HAP-1 (cell line): ENCODE results near the gene ISL2.

Source experiments
- DNase-seq, 2 experiments: peaks; one replicate each; pipeline ENCODE4 v3.0.0-alpha.2; 2016 to 2020; ENCODE audit warnings: low spot score in 2 of 2
- H3K27me3 ChIP-seq: fragments of 250-450 bp; sonication (Bioruptor Pico); 2 replicates; pipeline ENCODE4 v1.5.1; 2020; ENCODE audit warnings: low read depth, mild to moderate bottlenecking, moderate library complexity
- H3K36me3 ChIP-seq: fragments of 250-450 bp; sonication (Bioruptor Pico); replicated peaks from 2 replicates; pipeline ENCODE4 v1.5.1; 2020; ENCODE audit warnings: mild to moderate bottlenecking
- H3K4me1 ChIP-seq: fragments of 250-450 bp; sonication (Bioruptor Pico); 2 replicates; pipeline ENCODE4 v1.5.1; 2020; ENCODE audit warnings: mild to moderate bottlenecking
- H3K4me3 ChIP-seq: fragments of 250-450 bp; sonication (Bioruptor Pico); 2 replicates; pipeline ENCODE4 v1.5.1; 2020; ENCODE audit warnings: mild to moderate bottlenecking, moderate library complexity
- H3K9me3 ChIP-seq: fragments of 250-450 bp; sonication (Bioruptor Pico); 2 replicates; pipeline ENCODE4 v1.5.1; 2020; ENCODE audit warnings: mild to moderate bottlenecking, moderate library complexity
- in situ Hi-C: fragments of 300-500 bp; cut with MboI; formaldehyde crosslinking; loops from 3 replicates; pipeline ENCODE4 v1.14.3; 2020; ENCODE audit warnings: low sequenced_read_pairs, inconsistent platforms, mixed read lengths

ISL2 gene

DNA sequence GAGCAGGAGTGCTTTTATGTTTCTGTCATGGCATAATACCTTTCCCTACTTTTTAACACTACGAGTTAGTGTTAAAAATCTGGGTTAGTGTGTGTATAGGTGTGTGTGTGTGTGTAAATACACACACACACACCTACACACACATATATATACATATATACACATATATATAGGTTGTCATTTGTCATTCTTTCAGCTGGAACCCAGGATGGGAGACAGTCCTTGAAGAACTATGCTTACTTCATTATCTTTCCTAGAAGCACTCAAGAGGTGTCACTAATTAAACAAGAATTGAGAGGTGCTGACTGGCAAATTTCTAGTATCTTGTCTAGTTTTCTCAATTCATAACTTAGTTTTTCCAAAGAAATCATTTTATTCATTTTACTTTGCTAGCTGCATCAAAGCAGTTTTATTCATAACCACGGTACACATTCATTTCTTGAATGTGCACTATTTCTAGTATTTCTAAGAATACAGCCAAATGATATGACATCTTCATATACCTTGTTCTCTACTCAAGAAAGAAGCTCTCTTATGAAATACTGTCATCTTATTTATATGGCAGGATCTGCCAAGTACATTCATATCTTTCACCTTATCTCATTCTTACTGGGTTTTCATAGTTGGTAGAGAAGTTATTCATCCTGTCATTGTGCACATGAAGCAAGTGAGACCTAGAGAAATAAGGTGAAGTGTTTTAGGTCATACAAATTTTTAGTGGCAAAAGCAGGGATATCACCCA is 46.6 kb downstream of the ISL2 start:
- no peaks in the 10 kb centered on the region; the same call in 1 of the 2 replicates for H3K27me3 ChIP-seq
- H3K36me3 ChIP-seq, result no peaks in the 10 kb centered on the region
- H3K9me3 ChIP-seq, result no peaks in the 10 kb centered on the region

DNA sequence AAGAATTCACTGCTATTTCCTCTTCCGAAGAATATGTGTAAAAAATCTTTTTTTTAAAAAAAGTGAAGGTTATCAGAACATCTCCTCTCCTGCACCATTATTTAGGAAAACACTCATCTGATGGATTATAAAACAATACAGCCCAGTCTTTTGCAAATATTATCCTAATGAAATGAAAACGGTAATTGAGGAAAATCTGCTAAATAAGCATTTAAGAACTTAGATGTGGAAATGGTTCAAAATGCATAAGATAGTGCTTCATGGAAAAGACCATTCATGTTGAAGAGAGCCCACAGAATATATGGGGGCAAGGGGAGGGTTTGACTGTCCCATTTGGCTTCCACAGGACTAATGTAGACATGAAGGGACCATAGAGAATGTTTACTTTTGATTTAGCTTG is 47.8 kb downstream of the ISL2 start:
- in situ Hi-C loops, result no loop called here
- no peaks in the 10 kb centered on the region; the same call in 1 of the 2 replicates for H3K27me3 ChIP-seq
- H3K36me3 ChIP-seq, result no peaks in the 10 kb centered on the region
- no peak for DNase-seq
- H3K4me1 ChIP-seq, result peaks cover 6% of the 10 kb centered on the region
- H3K4me3 ChIP-seq, result no peak overlapping the region
- H3K9me3 ChIP-seq, result no peaks in the 10 kb centered on the region

More for the DNA sequence above, 46.6 kb downstream of the ISL2 start:
- peaks cover 6% of the 10 kb centered on the region for H3K4me1 ChIP-seq
- no peak overlapping the region for H3K4me3 ChIP-seq
- DNase-seq, result no peak
- in situ Hi-C loops, result no loop called here

- Histone ChIP-seq H3K4me1 (peaks cover 6% of the 10 kb centered on the region), H3K27me3 (no peaks in the 10 kb centered on the region; the same call in 1 of the 2 replicates), H3K36me3 (no peaks in the 10 kb centered on the region), H3K4me3 (no peak overlapping the region), H3K9me3 (no peaks in the 10 kb centered on the region)
- in situ Hi-C loops, result no loop called here
- no peak for DNase-seq
These were observed 49.6 kb downstream of the ISL2 start for GRCh38 chr15:76386178-76386577.

- no peak overlapping the region for H3K4me3 ChIP-seq
- H3K9me3 ChIP-seq, result no peaks in the 10 kb centered on the region
- H3K36me3 ChIP-seq, result no peaks in the 10 kb centered on the region
- in situ Hi-C loops, result no loop called here
- H3K27me3 ChIP-seq, result no peaks in the 10 kb centered on the region; the same call in 1 of the 2 replicates
- peaks cover 6% of the 10 kb centered on the region for H3K4me1 ChIP-seq
- no peak for DNase-seq
These were observed 50.4 kb downstream of the ISL2 start for GRCh38 chr15:76386926-76387325.

DNA sequence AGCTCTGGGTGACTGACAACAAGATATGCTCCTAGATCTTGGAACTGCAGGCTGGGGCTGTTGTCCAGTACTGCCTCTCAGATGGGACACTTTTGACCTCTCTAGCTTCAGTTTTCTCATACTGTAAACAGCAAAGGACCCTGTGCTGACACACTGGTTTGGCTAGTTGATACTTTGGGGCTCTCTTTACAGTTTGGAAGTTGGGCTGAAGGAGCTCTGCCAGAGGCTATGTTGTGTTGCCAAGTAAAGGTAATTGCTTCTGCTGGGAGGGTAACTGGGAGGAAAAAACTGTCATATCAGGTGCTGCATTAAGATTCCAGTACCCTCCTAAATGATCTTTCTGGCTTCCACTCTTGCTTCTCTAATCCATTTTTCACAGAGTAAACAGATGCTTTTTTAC is 54.0 kb downstream of the ISL2 start:
- no peak overlapping the region for H3K4me3 ChIP-seq
- H3K4me1 ChIP-seq, result peaks cover 6% of the 10 kb centered on the region
- DNase-seq, result no peak
- no peaks in the 10 kb centered on the region for H3K9me3 ChIP-seq
- in situ Hi-C loops, result no loop called here
- H3K27me3 ChIP-seq, result no peaks in the 10 kb centered on the region
- no peaks in the 10 kb centered on the region for H3K36me3 ChIP-seq

GRCh38 chr15:76391309-76391708 is 54.7 kb downstream of the ISL2 start:
- no peak for DNase-seq
- peaks cover 6% of the 10 kb centered on the region for H3K4me1 ChIP-seq
- in situ Hi-C loops, result no loop called here
- no peaks in the 10 kb centered on the region for H3K36me3 ChIP-seq
- no peaks in the 10 kb centered on the region for H3K27me3 ChIP-seq
- no peaks in the 10 kb centered on the region; the same call in 1 of the 2 replicates for H3K9me3 ChIP-seq
- H3K4me3 ChIP-seq, result no peak overlapping the region

GRCh38 chr15:76391847-76392246 is 55.3 kb downstream of the ISL2 start:
- Histone ChIP-seq H3K36me3 (no peaks in the 10 kb centered on the region), H3K27me3 (no peaks in the 10 kb centered on the region), H3K4me3 (no peak overlapping the region), H3K4me1 (peaks cover 6% of the 10 kb centered on the region), H3K9me3 (peaks cover 3% of the 10 kb centered on the region; the same call in 1 of the 2 replicates)
- DNase-seq, result no peak
- in situ Hi-C loops, result no loop called here
